ENCODE results near the gene DACT3. TPM values are rescaled to one million over a fixed set of nuclear protein-coding genes. Genes with fewer than 3 reads are reported as not detected.
A peak's percentile ranks its signal among the peaks of the same experiment; 100 is the strongest.

The DACT3 gene
- not detected in 2 replicates for total RNA-seq (2014; rRNA removed; shearing (Covaris generic))
- not detected in 2 replicates for polyA plus RNA-seq (2014; cell fraction: nucleus; rRNA removed)

- DNase-seq (ENCODE audit: extremely low read depth, low read depth), result peak; percentile 98
Measured at GRCh38 chr19:46661020-46661731, at the start of gene DACT3. Gene DACT3 (minus strand): TSS chr19:46661182. CDS start chr19:46661064, 118 bp downstream.

- DNase-seq (ENCODE audit: extremely low read depth, low read depth), result no peak
Measured at GRCh38 chr19:46710687-46711086, 49.7 kb upstream of the DACT3 start.

- peak; percentile 27 for DNase-seq (ENCODE audit: extremely low read depth, low read depth)
Measured at GRCh38 chr19:46704379-46705076, 43.5 kb upstream of the DACT3 start.

GRCh38 chr19:46700704-46701103 is 39.7 kb upstream of the DACT3 start:
- DNase-seq (ENCODE audit: extremely low read depth, low read depth), result no peak

GRCh38 chr19:46698395-46699321 is 37.7 kb upstream of the DACT3 start:
- DNase-seq (ENCODE audit: extremely low read depth, low read depth), result no peak

GRCh38 chr19:46697204-46697960 is 36.4 kb upstream of the DACT3 start:
- peak; percentile 69 for DNase-seq (ENCODE audit: extremely low read depth, low read depth)

GRCh38 chr19:46696866-46697203 is 35.9 kb upstream of the DACT3 start:
- DNase-seq (ENCODE audit: extremely low read depth, low read depth), result no peak

- DNase-seq (ENCODE audit: extremely low read depth, low read depth), result no peak
Measured at GRCh38 chr19:46696052-46696451, 35.1 kb upstream of the DACT3 start.

- DNase-seq (ENCODE audit: extremely low read depth, low read depth), result no peak
Measured at GRCh38 chr19:46693760-46694159, 32.8 kb upstream of the DACT3 start.

- DNase-seq (ENCODE audit: extremely low read depth, low read depth), result no peak
Measured at GRCh38 chr19:46692918-46693722, 32.1 kb upstream of the DACT3 start.

- no peak for DNase-seq (ENCODE audit: extremely low read depth, low read depth)
Measured at GRCh38 chr19:46691948-46692347, 31.0 kb upstream of the DACT3 start.

GRCh38 chr19:46691104-46691503 is 30.1 kb upstream of the DACT3 start:
- DNase-seq (ENCODE audit: extremely low read depth, low read depth), result no peak

- no peak for DNase-seq (ENCODE audit: extremely low read depth, low read depth)
Measured at GRCh38 chr19:46689358-46689757, 28.4 kb upstream of the DACT3 start.

GRCh38 chr19:46687438-46688145 is 26.6 kb upstream of the DACT3 start:
- DNase-seq (ENCODE audit: extremely low read depth, low read depth), result no peak

GRCh38 chr19:46685189-46685588 is 24.2 kb upstream of the DACT3 start:
- no peak for DNase-seq (ENCODE audit: extremely low read depth, low read depth)

GRCh38 chr19:46678110-46678732 is 17.2 kb upstream of the DACT3 start:
- no peak for DNase-seq (ENCODE audit: extremely low read depth, low read depth)

GRCh38 chr19:46674416-46675178 is 13.6 kb upstream of the DACT3 start:
- DNase-seq (ENCODE audit: extremely low read depth, low read depth), result no peak

- no peak for DNase-seq (ENCODE audit: extremely low read depth, low read depth)
Measured at GRCh38 chr19:46670813-46671212, 9.8 kb upstream of the DACT3 start.

Data from NCI-H460 (cell line).